Retinal pigment epithelial cell (primary cell): Measurements from ENCODE around the gene PPP1R12C.

Experiments
- DNase-seq: peaks from one replicate; pipeline ENCODE4 v3.0.0-alpha.2; 2010; ENCODE audit warnings: low read depth
- H3K4me3 ChIP-seq: 2 replicates; pipeline ENCODE4 v1.5.1; 2011; ENCODE audit warnings: mild to moderate bottlenecking, low read length, control low read depth, moderate library complexity
- TF ChIP-seq, protein P1 (sequence below): conservative IDR thresholded peaks from 2 replicates; pipeline ENCODE4 v1.5.1; 2011; ENCODE audit warnings: low read depth, low read length, control low read depth, inconsistent platforms

Gene PPP1R12C

DNA sequence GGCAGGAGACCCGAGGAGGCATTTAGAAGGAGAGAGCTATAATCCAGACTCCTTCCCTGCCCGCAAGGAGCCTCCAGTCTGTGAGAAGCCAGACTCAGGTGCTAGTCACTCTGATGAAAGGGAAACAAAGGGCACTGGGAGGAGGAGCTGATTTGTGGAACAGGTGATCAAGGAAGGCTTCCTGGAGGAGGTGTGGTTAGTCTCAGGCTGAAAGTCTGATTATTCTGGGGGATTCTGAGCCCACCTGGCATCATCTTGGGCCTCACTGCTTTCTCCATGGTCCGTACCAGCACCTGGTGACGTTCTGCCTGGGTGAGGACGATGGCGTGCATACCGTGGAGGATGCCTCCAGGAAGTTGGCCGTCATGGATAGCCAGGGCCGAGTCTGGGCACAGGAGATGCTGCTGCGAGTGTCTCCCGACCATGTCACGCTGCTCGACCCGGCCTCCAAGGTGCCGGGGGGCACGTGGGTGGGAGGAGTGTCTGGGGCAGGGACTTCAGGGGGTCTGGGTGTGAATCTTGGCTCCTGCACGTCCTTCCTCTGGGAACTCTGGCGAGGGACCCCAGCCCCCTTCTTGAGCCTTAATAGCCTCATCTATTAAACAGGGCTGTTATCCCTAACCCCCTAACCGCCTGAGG lies 37.9 kb downstream of the PPP1R12C start:
- no peak overlapping the region for H3K4me3 ChIP-seq
- TF ChIP-seq, protein P1, sequence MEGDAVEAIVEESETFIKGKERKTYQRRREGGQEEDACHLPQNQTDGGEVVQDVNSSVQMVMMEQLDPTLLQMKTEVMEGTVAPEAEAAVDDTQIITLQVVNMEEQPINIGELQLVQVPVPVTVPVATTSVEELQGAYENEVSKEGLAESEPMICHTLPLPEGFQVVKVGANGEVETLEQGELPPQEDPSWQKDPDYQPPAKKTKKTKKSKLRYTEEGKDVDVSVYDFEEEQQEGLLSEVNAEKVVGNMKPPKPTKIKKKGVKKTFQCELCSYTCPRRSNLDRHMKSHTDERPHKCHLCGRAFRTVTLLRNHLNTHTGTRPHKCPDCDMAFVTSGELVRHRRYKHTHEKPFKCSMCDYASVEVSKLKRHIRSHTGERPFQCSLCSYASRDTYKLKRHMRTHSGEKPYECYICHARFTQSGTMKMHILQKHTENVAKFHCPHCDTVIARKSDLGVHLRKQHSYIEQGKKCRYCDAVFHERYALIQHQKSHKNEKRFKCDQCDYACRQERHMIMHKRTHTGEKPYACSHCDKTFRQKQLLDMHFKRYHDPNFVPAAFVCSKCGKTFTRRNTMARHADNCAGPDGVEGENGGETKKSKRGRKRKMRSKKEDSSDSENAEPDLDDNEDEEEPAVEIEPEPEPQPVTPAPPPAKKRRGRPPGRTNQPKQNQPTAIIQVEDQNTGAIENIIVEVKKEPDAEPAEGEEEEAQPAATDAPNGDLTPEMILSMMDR: no peak
- DNase-seq: no peak

DNA sequence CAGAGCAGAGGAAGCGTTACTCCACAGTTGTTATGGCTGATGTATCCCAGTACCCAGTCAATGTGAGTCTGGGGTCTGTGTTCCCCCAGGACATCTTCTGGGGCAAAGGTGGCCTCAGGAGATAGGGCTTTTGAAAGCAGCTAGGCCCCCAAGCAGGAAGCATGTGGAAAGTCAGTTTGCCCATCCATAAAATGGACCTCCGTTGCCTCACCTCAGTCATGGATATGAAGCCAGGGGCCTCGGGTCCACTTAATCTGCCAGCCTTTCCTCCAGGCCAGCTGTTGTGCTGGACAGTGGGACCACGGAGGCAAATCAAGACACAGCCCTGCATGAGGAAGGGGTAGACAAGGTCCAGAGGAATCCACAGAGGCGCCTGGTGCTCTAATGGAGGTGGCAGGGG lies 38.4 kb downstream of the PPP1R12C start:
- TF ChIP-seq, protein P1: no peak
- no peak for DNase-seq
- no peak overlapping the region for H3K4me3 ChIP-seq

DNA sequence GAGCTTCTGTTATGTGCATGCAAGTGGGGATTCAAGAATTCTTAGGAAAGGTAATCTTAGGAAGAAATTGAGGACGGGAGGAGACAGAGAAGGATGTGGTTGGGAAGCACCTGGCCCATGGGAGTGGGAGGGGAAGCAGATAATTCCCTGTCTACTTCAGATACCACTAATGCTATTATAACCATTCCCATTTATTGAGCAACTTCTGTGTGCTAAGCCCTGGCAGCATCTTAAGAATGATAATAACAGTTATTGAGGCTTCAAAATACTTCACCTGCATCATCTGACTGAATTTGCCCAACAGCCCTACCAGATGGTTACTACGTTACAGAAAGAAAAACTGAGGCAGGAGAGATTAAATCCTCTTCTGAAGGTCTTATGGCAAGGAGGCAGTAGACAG lies 40.3 kb downstream of the PPP1R12C start:
- TF ChIP-seq, protein P1: no peak
- DNase-seq: no peak
- H3K4me3 ChIP-seq: no peak overlapping the region

DNA sequence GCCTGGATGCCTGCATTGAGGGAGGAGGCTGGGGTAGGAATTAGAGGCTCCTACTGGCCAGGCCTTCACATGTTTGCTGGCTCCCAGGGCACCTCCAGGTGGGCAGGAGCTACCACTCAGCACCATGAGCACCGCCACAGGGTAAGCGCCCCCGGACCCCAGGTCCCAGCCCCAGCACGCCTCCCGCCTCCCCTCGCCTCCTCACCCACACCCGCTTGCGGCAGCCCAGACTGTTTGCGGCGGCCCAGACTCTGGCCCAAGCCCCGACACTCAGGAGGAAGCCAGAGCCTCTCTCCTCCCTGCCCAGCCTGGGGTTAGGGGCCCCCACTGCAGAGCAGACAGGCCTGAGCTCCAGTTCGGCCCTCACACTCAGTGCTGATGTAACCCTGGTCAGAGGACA lies 41.1 kb downstream of the PPP1R12C start:
- H3K4me3 ChIP-seq: no peak overlapping the region
- TF ChIP-seq, protein P1: no peak
- DNase-seq: no peak

DNA sequence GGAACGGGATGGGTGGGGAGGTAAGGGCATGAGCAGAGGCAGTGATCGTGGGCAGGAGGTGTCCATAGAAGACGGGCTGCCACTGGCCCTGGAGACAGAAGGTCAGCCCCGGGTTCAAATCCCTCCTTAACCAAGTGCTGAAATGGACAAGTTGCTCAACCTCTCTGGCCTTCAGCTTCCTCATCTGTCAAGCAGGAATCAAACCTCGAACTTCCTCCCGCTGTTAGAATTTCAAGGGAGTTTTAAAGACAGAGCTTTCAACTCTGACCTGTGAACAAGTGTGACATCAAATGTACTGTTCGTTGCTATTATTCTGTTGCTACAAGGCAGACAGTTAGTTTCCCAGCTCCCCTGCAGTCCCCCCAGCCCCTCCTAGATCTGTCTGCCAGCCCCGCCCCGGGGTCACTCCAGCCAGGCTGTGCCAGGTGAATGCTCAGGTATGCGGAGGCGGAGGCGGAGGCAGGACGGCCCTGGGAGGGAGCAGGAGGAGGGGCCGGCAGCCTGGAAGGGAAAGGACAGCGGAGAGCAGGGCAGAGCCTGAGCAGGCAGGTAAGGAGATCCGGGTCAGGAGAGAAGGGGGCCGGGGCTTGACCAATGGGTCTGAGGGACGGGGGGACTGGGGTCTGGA lies 42.0 kb downstream of the PPP1R12C start, which contains the start of gene EPS8L1:
EPS8L1 (plus strand) TSS at position 499 of the 628 bp plus-strand sequence. CDS start 576 bp downstream, outside the sequence.
- DNase-seq: no peak
- H3K4me3 ChIP-seq: no peak within 1 kb of the TSS
- TF ChIP-seq, protein P1: no peak

DNA sequence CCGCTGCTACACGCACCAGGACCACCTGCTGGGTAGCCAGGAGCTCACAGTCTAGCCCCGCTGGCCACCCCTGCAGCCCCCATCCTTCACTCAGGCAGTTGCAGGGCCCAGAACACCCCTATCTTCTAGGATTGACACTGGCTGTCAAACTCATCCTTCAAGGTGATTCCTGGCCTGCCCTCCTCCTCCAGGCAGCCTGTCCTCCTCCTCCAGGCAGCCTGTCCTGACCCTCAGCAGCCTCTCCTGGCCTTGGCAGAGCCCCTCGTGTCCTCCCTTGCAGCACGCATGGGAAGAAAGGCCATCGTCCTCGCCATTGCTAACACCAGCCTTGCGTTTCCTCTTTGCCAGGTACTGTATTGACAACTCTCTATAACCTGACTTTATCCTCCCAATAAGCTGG lies 45.5 kb downstream of the PPP1R12C start:
- H3K4me3 ChIP-seq: no peak overlapping the region
- DNase-seq: no peak
- TF ChIP-seq, protein P1: no peak

DNA sequence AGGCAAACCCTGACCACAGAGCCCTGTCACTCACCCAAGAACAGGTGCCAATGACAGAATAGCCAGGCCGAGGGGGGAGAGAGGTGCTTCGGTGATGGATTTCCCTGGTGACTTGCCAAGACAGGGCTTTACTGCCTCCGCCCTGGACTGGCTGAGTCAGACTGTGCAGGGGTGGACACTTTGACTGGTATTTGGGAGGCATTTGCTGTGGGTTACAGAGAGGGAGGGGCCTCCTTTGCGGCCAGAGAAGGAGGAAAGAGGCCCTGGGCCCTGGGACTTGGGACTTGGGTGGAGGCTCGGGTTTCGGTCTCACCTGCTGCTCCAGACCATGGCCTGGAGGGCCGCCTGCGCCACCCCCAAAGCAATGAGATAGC lies 46.3 kb downstream of the PPP1R12C start:
- no peak for DNase-seq
- TF ChIP-seq, protein P1: no peak
- H3K4me3 ChIP-seq: no peak overlapping the region
